ENCODE data around the gene LSS. TPM values are rescaled to one million over a fixed set of nuclear protein-coding genes. Genes with fewer than 3 reads are reported as not detected.

The LSS gene
- polyA plus RNA-seq, 1 donor from 2014 or later = 101 TPM

DNA sequence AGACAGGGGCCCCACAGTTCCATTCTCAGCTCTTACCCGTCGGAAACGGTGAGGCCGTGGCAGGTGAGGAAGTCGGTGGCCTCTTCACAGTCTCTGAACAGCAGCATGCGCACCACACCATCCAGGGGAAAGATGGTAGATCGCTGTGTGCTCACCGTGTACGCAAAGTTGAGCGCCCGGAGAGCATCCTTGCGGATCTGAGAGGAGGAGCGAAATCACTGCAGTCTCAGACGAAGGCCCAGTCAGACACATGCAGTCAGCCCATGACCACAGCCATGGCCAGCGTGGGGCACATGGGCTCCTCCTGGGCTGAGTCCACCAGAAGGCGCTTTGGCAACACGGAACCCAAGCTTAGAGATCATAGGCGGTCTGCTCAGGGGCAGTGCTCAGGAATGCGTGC is 38.4 kb upstream of the LSS start:
- Histone ChIP-seq H4K20me1 (ENCODE audit: insufficient read depth) (no peaks in the 10 kb centered on the region), H3K36me3 (ENCODE audit: insufficient read depth, low read length) (peaks cover 5% of the 10 kb centered on the region)

DNA sequence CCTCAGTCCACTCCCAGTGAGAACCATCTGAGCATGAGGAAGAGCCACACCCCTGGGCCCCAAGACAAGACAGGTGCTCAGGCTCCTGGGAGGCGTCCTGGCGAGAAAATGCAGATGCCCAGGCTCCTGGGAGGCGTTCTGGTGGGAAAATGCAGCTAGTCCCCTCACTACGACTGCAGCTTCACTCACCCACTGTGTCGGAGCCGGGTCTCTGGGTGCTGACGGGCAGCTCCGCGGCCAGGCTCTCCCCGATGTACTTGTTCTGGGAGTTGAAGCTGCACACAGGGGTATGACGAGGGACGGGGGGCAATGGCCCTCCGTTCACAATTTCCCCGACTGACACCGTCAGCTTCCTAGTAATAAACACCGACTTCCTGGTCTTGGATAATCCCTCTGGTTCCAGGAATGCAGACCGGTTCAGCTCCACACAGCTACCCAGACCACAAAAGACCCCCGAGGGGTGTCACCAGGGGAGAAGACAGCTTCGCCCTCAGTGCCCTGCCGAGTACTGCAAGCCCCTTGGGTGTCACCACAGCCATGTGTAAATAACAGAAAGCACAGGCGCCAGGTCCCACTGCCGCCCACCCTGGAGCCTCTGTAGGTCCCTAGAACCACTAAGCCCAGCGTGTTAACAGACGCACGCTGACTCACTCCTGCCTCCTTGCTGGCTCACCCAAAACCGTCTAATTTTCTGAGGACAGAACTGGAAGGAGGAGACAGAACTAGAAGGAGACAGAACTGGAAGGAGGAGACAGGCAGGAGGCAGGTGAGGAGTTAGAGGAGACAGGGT is 37.4 kb upstream of the LSS start:
- no peaks in the 10 kb centered on the region for H3K9me2 ChIP-seq (ENCODE audit: insufficient read depth, low read length)
- TF ChIP-seq EP300 (conservative IDR thresholded peaks at IDR 0.05; ENCODE audit: poor library complexity, severe bottlenecking) = no peak
- TF ChIP-seq, protein P1, sequence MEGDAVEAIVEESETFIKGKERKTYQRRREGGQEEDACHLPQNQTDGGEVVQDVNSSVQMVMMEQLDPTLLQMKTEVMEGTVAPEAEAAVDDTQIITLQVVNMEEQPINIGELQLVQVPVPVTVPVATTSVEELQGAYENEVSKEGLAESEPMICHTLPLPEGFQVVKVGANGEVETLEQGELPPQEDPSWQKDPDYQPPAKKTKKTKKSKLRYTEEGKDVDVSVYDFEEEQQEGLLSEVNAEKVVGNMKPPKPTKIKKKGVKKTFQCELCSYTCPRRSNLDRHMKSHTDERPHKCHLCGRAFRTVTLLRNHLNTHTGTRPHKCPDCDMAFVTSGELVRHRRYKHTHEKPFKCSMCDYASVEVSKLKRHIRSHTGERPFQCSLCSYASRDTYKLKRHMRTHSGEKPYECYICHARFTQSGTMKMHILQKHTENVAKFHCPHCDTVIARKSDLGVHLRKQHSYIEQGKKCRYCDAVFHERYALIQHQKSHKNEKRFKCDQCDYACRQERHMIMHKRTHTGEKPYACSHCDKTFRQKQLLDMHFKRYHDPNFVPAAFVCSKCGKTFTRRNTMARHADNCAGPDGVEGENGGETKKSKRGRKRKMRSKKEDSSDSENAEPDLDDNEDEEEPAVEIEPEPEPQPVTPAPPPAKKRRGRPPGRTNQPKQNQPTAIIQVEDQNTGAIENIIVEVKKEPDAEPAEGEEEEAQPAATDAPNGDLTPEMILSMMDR (IDR thresholded peaks at IDR 0.05; ENCODE audit: poor library complexity, severe bottlenecking) = no peak
- no peak for TF ChIP-seq TAF1 (IDR thresholded peaks at IDR 0.05; ENCODE audit: low read depth)
- TF ChIP-seq RAD21 (conservative IDR thresholded peaks at IDR 0.05) = no peak
- no peak for TF ChIP-seq SMC3 (conservative IDR thresholded peaks at IDR 0.05; ENCODE audit: poor library complexity)
- TF ChIP-seq MXI1 (conservative IDR thresholded peaks at IDR 0.05; ENCODE audit: poor library complexity, severe bottlenecking) = no peak
- no peak for TF ChIP-seq POLR2AphosphoS5 (IDR thresholded peaks at IDR 0.05)
- no peak for TF ChIP-seq EZH2 (IDR thresholded peaks at IDR 0.05; ENCODE audit: borderline replicate concordance, insufficient read depth, low read length, poor library complexity, severe bottlenecking)
- TF ChIP-seq, protein P2, sequence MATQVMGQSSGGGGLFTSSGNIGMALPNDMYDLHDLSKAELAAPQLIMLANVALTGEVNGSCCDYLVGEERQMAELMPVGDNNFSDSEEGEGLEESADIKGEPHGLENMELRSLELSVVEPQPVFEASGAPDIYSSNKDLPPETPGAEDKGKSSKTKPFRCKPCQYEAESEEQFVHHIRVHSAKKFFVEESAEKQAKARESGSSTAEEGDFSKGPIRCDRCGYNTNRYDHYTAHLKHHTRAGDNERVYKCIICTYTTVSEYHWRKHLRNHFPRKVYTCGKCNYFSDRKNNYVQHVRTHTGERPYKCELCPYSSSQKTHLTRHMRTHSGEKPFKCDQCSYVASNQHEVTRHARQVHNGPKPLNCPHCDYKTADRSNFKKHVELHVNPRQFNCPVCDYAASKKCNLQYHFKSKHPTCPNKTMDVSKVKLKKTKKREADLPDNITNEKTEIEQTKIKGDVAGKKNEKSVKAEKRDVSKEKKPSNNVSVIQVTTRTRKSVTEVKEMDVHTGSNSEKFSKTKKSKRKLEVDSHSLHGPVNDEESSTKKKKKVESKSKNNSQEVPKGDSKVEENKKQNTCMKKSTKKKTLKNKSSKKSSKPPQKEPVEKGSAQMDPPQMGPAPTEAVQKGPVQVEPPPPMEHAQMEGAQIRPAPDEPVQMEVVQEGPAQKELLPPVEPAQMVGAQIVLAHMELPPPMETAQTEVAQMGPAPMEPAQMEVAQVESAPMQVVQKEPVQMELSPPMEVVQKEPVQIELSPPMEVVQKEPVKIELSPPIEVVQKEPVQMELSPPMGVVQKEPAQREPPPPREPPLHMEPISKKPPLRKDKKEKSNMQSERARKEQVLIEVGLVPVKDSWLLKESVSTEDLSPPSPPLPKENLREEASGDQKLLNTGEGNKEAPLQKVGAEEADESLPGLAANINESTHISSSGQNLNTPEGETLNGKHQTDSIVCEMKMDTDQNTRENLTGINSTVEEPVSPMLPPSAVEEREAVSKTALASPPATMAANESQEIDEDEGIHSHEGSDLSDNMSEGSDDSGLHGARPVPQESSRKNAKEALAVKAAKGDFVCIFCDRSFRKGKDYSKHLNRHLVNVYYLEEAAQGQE (IDR thresholded peaks at IDR 0.05; ENCODE audit: borderline replicate concordance) = no peak
- no peak overlapping the region for H2AFZ ChIP-seq (ENCODE audit: low read depth, low read length)
- no peaks in the 10 kb centered on the region for H3K79me2 ChIP-seq (replicated peaks; ENCODE audit: insufficient read depth, low read length)
- H4K20me1 ChIP-seq (ENCODE audit: insufficient read depth) = no peaks in the 10 kb centered on the region
- no peaks in the 10 kb centered on the region for H3K9me3 ChIP-seq (ENCODE audit: low read length)
- no peaks in the 10 kb centered on the region for H3F3A ChIP-seq (ENCODE audit: insufficient read depth, low read length, poor library complexity, severe bottlenecking)
- H3K27me3 ChIP-seq (ENCODE audit: insufficient read depth, low read depth, low read length) = no peaks in the 10 kb centered on the region
- H3K27ac ChIP-seq (ENCODE audit: low read length) = no peak overlapping the region
- H3K9ac ChIP-seq (ENCODE audit: low read length) = no peak overlapping the region
- H3K4me2 ChIP-seq (ENCODE audit: low read length) = no peak overlapping the region
- H3K36me3 ChIP-seq (ENCODE audit: insufficient read depth, low read length) = peaks cover 5% of the 10 kb centered on the region
- H3K4me3 ChIP-seq (ENCODE audit: low read length) = no peak overlapping the region

More for the DNA sequence above, 38.4 kb upstream of the LSS start:
- Histone ChIP-seq H3K9ac (ENCODE audit: low read length) (no peak overlapping the region), H3K4me3 (ENCODE audit: low read length) (no peak overlapping the region), H2AFZ (ENCODE audit: low read depth, low read length) (no peak overlapping the region), H3K79me2 (replicated peaks; ENCODE audit: insufficient read depth, low read length) (no peaks in the 10 kb centered on the region), H3K4me2 (ENCODE audit: low read length) (no peak overlapping the region), H3K9me2 (ENCODE audit: insufficient read depth, low read length) (no peaks in the 10 kb centered on the region), H3F3A (ENCODE audit: insufficient read depth, low read length, poor library complexity, severe bottlenecking) (no peaks in the 10 kb centered on the region), H3K27me3 (ENCODE audit: insufficient read depth, low read depth, low read length) (no peaks in the 10 kb centered on the region), H3K27ac (ENCODE audit: low read length) (no peak overlapping the region), H3K9me3 (ENCODE audit: low read length) (no peaks in the 10 kb centered on the region)
- TF ChIP-seq MXI1 (conservative IDR thresholded peaks at IDR 0.05; ENCODE audit: poor library complexity, severe bottlenecking) = no peak
- no peak for TF ChIP-seq EZH2 (IDR thresholded peaks at IDR 0.05; ENCODE audit: borderline replicate concordance, insufficient read depth, low read length, poor library complexity, severe bottlenecking)
- TF ChIP-seq TAF1 (IDR thresholded peaks at IDR 0.05; ENCODE audit: low read depth) = no peak
- no peak for TF ChIP-seq POLR2AphosphoS5 (IDR thresholded peaks at IDR 0.05)
- TF ChIP-seq SMC3 (conservative IDR thresholded peaks at IDR 0.05; ENCODE audit: poor library complexity) = no peak
- no peak for TF ChIP-seq RAD21 (conservative IDR thresholded peaks at IDR 0.05)
- no peak for TF ChIP-seq EP300 (conservative IDR thresholded peaks at IDR 0.05; ENCODE audit: poor library complexity, severe bottlenecking)
- TF ChIP-seq, protein P1 (IDR thresholded peaks at IDR 0.05; ENCODE audit: poor library complexity, severe bottlenecking) = no peak
- TF ChIP-seq, protein P2 (IDR thresholded peaks at IDR 0.05; ENCODE audit: borderline replicate concordance) = no peak

Measured in neural cell (in vitro differentiated cells).